Immature natural killer cell (primary cell): Measurements from ENCODE around the gene ROM1. TPM values are rescaled to one million over a fixed set of nuclear protein-coding genes. Genes with fewer than 3 reads are reported as not detected.
A peak's percentile ranks its signal among the peaks of the same experiment; 100 is the strongest.
"Not testable (repeated sequence)": the region's sequence is repeated elsewhere in the genome, so short reads cannot be mapped to it uniquely, and the experiment has no call there.

Source experiments
- DNase-seq, 3 donors: peaks; one replicate each; pipeline ENCODE4 v3.0.0; 2022; ENCODE audit warnings: mixed read lengths in 1 of 3
- H3K27ac Mint-ChIP-seq, 6 donors: one replicate each; pipeline ENCODE4 v1.8.0; 2020; ENCODE audit warnings: mixed read lengths in 6 of 6, mild to moderate bottlenecking in 5 of 6, inconsistent platforms in 4 of 6, moderate library complexity in 3 of 6
- H3K27me3 Mint-ChIP-seq, 3 donors: one replicate each; pipeline ENCODE4 v1.8.0; 2020 to 2021; ENCODE audit warnings: low read depth in 3 of 3, mild to moderate bottlenecking in 3 of 3, mixed read lengths in 3 of 3, moderate library complexity in 3 of 3, inconsistent platforms in 1 of 3
- H3K36me3 Mint-ChIP-seq, 3 donors: one replicate each; pipeline ENCODE4 v1.8.0; 2020; ENCODE audit warnings: mixed read lengths in 3 of 3, inconsistent platforms in 2 of 3, mild to moderate bottlenecking in 2 of 3
- H3K4me1 Mint-ChIP-seq, 2 donors: one replicate each; pipeline ENCODE4 v1.8.0; 2020; ENCODE audit warnings: inconsistent platforms in 2 of 2, mild to moderate bottlenecking in 2 of 2, mixed read lengths in 2 of 2, moderate library complexity in 1 of 2
- H3K4me3 Mint-ChIP-seq, 5 donors: one replicate each; pipeline ENCODE4 v1.8.0; 2020; ENCODE audit warnings: mild to moderate bottlenecking in 5 of 5, mixed read lengths in 5 of 5, inconsistent platforms in 3 of 5, moderate library complexity in 3 of 5
- H3K9me3 Mint-ChIP-seq, 6 donors: one replicate each; pipeline ENCODE4 v1.8.0; 2020; ENCODE audit warnings: mild to moderate bottlenecking in 6 of 6, mixed read lengths in 6 of 6, inconsistent platforms in 4 of 6, moderate library complexity in 3 of 6
- polyA plus RNA-seq, 3 donors: library from polyadenylated mRNA; unstranded; fragments of 300-500 nt; fragmentation: Illumina TruSeq; gene quantifications; one replicate each; pipeline ENCODE4 v1.2.3, GENCODE V29; 2021

The ROM1 gene
- polyA plus RNA-seq, 3 donors from 2014 or later = 0.17 to 2.1 (median 1.6) TPM

GRCh38 chr11:62650283-62650682, 37.2 kb downstream of the ROM1 start:
- peaks cover 9 to 28% (median 24%) of the 10 kb centered on the region in 3 donors for H3K27me3 Mint-ChIP-seq
- peak overlapping the region in 2 of 6 donors; percentile 30 to 46 for H3K27ac Mint-ChIP-seq
- H3K4me1 Mint-ChIP-seq = peaks cover 34 to 41% of the 10 kb centered on the region in 2 donors
- DNase-seq, H3K9me3 Mint-ChIP-seq, H3K36me3 Mint-ChIP-seq, H3K4me3 Mint-ChIP-seq: not testable (repeated sequence)

DNA sequence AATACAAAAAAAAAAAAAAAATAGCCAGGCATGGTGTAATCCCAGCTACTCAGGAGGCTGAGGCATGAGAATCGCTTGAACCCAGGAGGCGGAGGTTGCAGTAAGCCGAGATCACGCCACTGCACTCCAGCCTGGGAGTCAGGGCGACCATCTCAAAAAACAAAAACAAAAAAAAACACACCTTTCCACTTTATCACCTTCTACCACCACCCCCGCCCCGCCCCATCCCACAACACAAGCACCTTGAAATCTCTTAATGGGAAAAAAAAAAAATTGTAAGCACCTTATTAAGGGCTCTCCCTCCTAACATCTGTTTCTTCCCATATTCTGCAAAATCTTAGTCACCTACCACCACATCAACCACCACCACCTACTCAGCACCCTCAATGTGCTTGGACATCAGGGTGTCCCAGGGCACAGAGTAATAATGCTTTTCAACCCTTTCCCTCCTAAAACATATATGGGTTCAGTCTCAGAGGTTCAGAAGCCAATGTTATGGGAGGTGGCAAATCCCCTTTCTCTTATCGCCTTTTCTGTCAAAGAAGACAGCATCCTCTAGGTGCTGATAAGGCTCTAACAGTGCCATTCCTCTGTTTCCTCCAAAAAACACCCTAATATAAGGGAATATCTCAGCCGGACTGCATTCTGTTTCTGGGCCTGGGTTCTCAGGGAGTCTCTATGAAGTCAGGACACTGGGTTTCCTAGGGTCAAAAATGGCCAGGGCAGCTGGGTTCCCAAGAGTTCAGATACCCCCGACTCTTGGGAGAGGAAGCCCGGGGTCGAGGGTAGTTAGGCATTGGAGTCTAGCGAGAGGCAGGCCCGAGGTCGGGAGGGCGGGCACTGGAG, 39.3 kb downstream of the ROM1 start:
- Mint-ChIP-seq H3K27me3 (peaks cover 9 to 26% (median 24%) of the 10 kb centered on the region in 3 donors), H3K4me3 (peak overlapping the region; percentile 87 to 93 (median 90)), H3K27ac (peak overlapping the region; percentile 74 to 95 (median 93)), H3K36me3 (no peaks in the 10 kb centered on the region), H3K4me1 (peaks cover 20 to 26% of the 10 kb centered on the region in 2 donors), H3K9me3 (no peaks in the 10 kb centered on the region)
- no peak for DNase-seq

GRCh38 chr11:62654297-62654696, 41.2 kb downstream of the ROM1 start:
- Mint-ChIP-seq H3K4me3 (peak overlapping the region; percentile 41 to 59 (median 55)), H3K27ac (peak overlapping the region; percentile 7 to 95 (median 68)), H3K9me3 (no peaks in the 10 kb centered on the region), H3K4me1 (peaks cover 19 to 26% of the 10 kb centered on the region in 2 donors), H3K36me3 (no peaks in the 10 kb centered on the region), H3K27me3 (peaks cover 9 to 26% (median 24%) of the 10 kb centered on the region in 3 donors)
- no peak for DNase-seq

GRCh38 chr11:62656796-62657429, 43.9 kb downstream of the ROM1 start:
- Mint-ChIP-seq H3K4me1 (peaks cover 12 to 17% of the 10 kb centered on the region in 2 donors), H3K27me3 (peaks cover 9 to 26% (median 24%) of the 10 kb centered on the region in 3 donors), H3K27ac (no peak overlapping the region), H3K4me3 (no peak overlapping the region), H3K36me3 (no peaks in the 10 kb centered on the region), H3K9me3 (no peaks in the 10 kb centered on the region)
- no peak for DNase-seq

- peaks cover 29 to 51% of the 10 kb centered on the region in 2 donors for H3K4me1 Mint-ChIP-seq
- H3K27ac Mint-ChIP-seq = peak overlapping the region; percentile 86 to 95 (median 93)
- H3K27me3 Mint-ChIP-seq = peaks cover 8 to 12% (median 11%) of the 10 kb centered on the region in 3 donors
- no peaks in the 10 kb centered on the region for H3K9me3 Mint-ChIP-seq
- no peak for DNase-seq
- H3K36me3 Mint-ChIP-seq = peaks cover 3 to 9% (median 3%) of the 10 kb centered on the region in 3 donors
- H3K4me3 Mint-ChIP-seq = peak overlapping the region; percentile 90 to 95 (median 91)
These were observed 51.5 kb downstream of the ROM1 start for GRCh38 chr11:62664405-62665074.

Other genes starting within 250 kb of the ROM1 start
- not detected for gene SCGB1A1, start 194.2 kb upstream of the ROM1 start, polyA plus RNA-seq
- 100 to 1,000 TPM in 1 of 3 donors, 10 to 100 TPM in 2; 45.0 to 217 (median 57.2) TPM for gene AHNAK, start 66.5 kb upstream of the ROM1 start, polyA plus RNA-seq
- gene EEF1G, start 39.4 kb upstream of the ROM1 start, polyA plus RNA-seq = 100 to 1,000 TPM; 628 to 849 (median 821) TPM
- 10 to 100 TPM in 2 of 3 donors, 1 to 10 TPM in 1; 7.3 to 16.2 (median 12.5) TPM for gene TUT1, start 21.7 kb upstream of the ROM1 start, polyA plus RNA-seq
- 10 to 100 TPM in 2 of 3 donors, 1 to 10 TPM in 1; 9.7 to 48.4 (median 22.4) TPM for gene MTA2, start 11.4 kb upstream of the ROM1 start, polyA plus RNA-seq
- 10 to 100 TPM; 15.9 to 25.8 (median 17.9) TPM for gene EML3, start 482 bp upstream of the ROM1 start, polyA plus RNA-seq
- 10 to 100 TPM; 35.5 to 54.1 (median 49.7) TPM for gene B3GAT3, start 8.7 kb downstream of the ROM1 start, polyA plus RNA-seq
- gene GANAB, start 33.4 kb downstream of the ROM1 start, polyA plus RNA-seq = 100 to 1,000 TPM; 135 to 246 (median 167) TPM
- gene INTS5, start 40.0 kb downstream of the ROM1 start, polyA plus RNA-seq = 10 to 100 TPM; 19.1 to 43.9 (median 22.4) TPM
- gene C11orf98, start 52.0 kb downstream of the ROM1 start, polyA plus RNA-seq = 100 to 1,000 TPM; 125 to 152 (median 136) TPM
- 1 to 10 TPM in 2 of 3 donors, not detected in 1; 2.1 to 4.4 TPM for gene CSKMT, start 52.1 kb downstream of the ROM1 start, polyA plus RNA-seq
- 10 to 100 TPM; 13.9 to 18.0 (median 14.0) TPM for gene UQCC3, start 58.4 kb downstream of the ROM1 start, polyA plus RNA-seq
- 10 to 100 TPM in 1 of 3 donors, 1 to 10 TPM in 2; 6.3 to 11.4 (median 6.5) TPM for gene LBHD1, start 59.0 kb downstream of the ROM1 start, polyA plus RNA-seq
- gene UBXN1, start 65.8 kb downstream of the ROM1 start, polyA plus RNA-seq = 100 to 1,000 TPM in 2 of 3 donors, 10 to 100 TPM in 1; 93.1 to 152 (median 152) TPM
- not detected for gene LRRN4CL, start 76.3 kb downstream of the ROM1 start, polyA plus RNA-seq
- 10 to 100 TPM; 52.5 to 54.1 (median 53.6) TPM for gene BSCL2, start 94.2 kb downstream of the ROM1 start, polyA plus RNA-seq
- not detected for gene GNG3, start 94.4 kb downstream of the ROM1 start, polyA plus RNA-seq
- gene HNRNPUL2, start 114.2 kb downstream of the ROM1 start, polyA plus RNA-seq = 1 to 10 TPM in 2 of 3 donors, under 1 TPM in 1; 0.97 to 4.8 (median 1.1) TPM
- gene TTC9C, start 115.2 kb downstream of the ROM1 start, polyA plus RNA-seq = 10 to 100 TPM; 11.2 to 19.0 (median 14.5) TPM
- 10 to 100 TPM in 1 of 3 donors, 1 to 10 TPM in 2; 4.1 to 14.2 (median 5.5) TPM for gene ZBTB3, start 140.9 kb downstream of the ROM1 start, polyA plus RNA-seq
- 100 to 1,000 TPM; 397 to 564 (median 472) TPM for gene POLR2G, start 148.3 kb downstream of the ROM1 start, polyA plus RNA-seq
- gene TAF6L, start 158.1 kb downstream of the ROM1 start, polyA plus RNA-seq = 1 to 10 TPM; 3.8 to 9.6 (median 7.3) TPM
- 100 to 1,000 TPM; 162 to 290 (median 174) TPM for gene TMEM179B, start 174.1 kb downstream of the ROM1 start, polyA plus RNA-seq
- gene TMEM223, start 178.7 kb downstream of the ROM1 start, polyA plus RNA-seq = 10 to 100 TPM; 47.9 to 69.7 (median 63.2) TPM
- 10 to 100 TPM; 42.9 to 73.3 (median 66.0) TPM for gene NXF1, start 192.2 kb downstream of the ROM1 start, polyA plus RNA-seq
- gene STX5, start 218.8 kb downstream of the ROM1 start, polyA plus RNA-seq = 10 to 100 TPM; 46.9 to 47.7 (median 47.6) TPM
- 1 to 10 TPM in 2 of 3 donors, not detected in 1; 2.0 to 3.1 TPM for gene TEX54, start 219.6 kb downstream of the ROM1 start, polyA plus RNA-seq
- gene WDR74, start 226.3 kb downstream of the ROM1 start, polyA plus RNA-seq = 10 to 100 TPM; 28.8 to 39.0 (median 31.9) TPM